HG02610 (cell line): ENCODE measurements around the gene SYT1.

Experiments used
- ATAC-seq: cut with Tn5 transposase; IDR thresholded peaks from one replicate; pipeline ENCODE4 v1.9.1; 2021; ENCODE audit warnings: mild to moderate bottlenecking, moderate library complexity; ENCODE audit not compliant: unreplicated experiment

Gene SYT1

DNA sequence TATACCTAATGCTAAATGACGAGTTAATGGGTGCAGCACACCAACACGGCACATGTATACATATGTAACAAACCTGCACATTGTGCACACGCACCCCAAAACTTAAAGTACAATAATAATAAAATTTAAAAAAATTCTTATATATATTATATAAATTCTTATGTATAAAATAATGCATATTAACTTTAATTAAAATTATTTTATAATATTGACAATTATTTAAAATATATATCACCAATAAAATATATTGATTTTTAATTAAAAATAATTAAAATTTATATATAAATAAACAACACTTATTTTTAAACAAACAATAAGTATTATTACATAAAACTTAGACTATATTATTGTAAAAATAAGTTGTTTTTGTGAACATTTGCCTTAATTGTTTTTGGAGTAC is 188.8 kb downstream of the SYT1 start:
- no peak for ATAC-seq

DNA sequence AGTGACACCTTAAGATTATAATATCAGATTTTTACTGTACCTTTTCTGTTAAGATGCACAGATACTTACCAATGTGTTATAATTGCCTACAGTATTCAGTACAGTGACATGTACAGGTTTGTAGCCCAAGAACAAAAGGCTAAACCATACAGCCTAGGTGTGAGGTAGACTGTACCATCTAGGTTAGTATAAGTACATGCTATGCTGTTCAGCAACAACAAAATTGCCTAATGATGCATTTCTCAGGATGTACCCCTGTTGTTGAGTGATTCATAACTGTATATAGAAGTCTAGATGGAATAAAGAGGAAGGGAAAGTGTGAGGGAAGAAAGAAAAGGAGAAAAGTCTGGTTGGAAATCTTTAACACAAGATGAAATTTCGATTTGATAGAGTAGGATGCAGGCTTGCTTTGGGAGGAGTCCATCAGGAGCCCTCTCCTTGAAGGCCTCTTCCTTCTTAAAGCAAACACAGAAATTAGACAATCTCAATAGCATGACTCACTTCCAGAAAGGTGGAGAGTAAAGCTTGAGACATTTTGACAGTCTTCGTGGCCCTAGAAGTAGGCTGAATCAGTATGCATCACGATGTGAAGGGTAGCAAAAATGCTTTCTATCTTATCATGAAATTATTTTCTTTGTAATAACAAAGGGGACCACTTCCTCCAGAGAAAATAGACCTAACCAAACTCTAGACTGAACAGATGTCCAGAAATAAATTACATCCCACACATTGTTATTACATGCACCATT is 191.5 kb downstream of the SYT1 start:
- peak; percentile 45 for ATAC-seq

DNA sequence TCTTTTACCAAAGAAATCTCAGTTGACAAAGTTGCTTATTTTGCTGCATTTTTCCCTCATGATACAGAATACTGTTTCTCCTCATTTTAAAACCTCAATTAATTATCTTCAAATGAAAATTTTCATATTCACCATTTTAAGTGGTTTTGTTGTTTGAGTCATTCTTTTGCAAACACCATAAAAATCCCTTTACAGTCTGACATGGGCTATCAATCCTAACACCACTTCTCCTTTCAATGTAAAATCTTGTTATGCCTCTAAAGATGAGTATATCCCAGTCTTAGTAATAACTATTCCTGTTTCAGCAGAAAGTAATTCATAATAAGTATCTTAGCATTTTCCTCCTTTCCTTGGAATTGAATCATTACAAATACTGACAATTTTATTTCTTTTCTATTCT is 192.2 kb downstream of the SYT1 start:
- peak; percentile 57 for ATAC-seq

DNA sequence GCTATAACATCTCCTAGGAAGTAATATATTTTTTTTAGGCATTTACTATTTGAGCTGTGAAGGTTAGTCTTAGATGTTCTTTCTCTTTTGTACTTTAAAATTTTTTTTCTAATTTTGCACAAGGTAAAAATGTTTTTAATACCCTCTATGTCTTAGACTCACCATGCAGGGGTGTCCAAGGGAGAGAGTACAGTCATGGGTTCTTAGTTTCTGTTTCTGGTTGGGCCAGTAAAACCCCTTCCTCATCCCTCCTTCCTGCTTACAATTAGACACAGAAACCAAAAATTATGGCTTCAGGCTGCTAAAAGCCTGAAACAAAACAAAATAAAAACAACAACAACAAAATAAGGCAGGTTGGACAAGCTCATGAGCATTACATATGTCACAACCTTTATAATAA is 193.0 kb downstream of the SYT1 start:
- ATAC-seq = no peak

DNA sequence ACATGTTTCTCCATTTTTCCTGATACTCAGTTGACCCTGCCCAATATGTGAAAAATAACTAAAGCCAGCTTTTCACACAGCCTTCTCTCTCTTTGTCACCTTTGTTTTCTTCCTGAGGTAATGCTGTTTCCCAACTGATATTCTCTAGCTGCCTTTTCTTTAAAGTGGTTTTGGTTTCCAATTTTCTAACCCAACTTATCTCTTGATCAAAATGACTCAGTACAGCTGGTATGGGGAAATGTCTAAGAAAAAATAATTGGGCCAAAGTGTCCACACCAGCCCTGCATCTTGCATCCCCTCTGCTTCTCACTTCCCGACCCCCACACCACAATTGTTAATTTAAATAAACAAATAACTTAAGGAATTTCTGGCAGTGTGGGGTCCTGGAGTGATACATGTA is 193.8 kb downstream of the SYT1 start:
- ATAC-seq = peak; percentile 62

DNA sequence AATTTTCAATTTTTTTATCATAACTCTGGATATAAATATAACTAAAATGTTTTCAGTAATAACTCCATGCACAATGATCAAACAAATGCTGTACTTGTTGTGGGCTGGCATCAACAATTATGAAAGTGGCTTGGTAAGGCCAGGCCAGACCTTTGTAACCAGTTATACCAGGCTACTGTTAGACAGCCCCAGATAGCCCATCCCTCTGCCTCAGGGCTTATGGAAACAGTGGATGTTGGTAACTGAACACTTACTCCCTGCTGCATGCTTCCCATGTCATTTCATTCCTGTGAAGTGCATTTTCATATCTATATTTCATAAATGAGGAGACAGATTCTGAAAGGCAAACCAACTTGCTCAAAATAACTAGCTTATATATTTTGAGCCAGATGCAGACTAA is 195.0 kb downstream of the SYT1 start:
- ATAC-seq = no peak

DNA sequence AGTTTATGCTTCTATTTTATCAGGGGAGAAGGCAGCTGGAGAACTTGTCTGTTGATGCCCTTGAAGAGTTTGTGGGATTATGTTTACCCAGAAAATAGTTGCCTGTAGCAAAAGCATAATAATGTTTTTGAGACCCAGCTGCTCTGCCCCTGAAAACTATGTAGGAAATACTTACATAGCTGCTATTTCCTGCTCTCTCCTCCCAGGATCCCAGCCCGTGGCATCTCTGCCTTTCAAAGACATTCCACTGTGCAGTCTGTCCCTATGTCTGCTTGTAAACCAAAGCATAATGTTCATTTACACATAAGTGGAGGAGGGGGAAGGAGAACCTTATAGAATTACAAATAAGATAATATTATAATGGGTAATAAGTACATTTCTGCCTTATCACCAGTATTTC is 198.7 kb downstream of the SYT1 start:
- no peak for ATAC-seq

DNA sequence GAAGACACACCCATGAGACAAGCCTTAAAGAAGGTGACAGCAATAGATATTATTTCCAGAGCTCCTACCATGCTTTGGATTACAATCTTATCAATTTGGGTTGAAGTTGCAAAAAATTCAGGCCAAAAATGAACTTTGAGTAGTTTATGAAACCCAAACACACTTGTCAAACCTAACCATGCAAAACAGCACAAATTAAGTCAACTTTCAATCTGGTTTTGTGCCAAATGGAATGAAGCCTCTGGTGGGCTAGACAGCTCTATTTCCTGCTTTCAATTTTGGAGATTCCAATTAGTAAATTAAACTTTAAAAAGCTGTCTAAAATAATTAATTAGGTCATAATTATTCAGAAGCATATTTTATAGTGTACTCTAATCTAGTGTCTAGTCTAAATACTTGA is 203.4 kb downstream of the SYT1 start:
- ATAC-seq = no peak

DNA sequence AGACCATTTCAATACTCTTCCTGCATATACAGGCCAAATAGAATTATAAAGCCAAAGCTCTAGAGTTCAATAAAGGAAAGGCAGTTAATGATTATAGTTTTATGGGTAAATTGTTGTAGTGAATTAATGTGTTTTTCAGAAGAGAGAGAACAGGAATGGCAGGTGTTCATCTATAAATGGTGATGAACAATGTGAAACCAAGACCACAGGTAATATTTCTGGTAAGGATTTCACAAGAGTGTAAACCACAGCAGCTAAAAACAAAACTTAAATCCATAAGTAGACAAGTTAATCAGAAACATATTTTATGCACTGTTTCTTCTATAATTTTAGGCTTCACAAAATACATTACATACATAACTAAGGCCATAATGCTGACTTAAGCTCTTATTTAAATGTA is 204.4 kb downstream of the SYT1 start:
- ATAC-seq = peak; percentile 96

DNA sequence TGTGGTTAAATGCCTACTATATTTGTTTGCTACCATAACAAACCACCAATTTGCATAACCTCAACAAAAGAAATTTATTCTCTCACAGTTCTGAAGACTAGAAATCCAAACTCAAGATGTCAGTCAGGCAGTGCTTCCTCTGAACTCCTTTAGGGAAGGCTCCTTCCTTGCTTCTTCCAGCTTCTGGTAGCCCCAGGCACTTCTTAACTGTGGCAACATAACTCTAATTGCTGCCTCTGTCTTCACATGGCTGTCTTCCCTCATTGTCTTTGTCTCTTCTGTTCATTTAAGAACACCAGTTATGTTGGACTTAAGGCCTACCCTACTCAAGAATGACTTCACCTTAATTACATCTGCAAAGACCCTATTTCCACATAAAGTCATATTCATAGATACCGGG is 206.9 kb downstream of the SYT1 start:
- no peak for ATAC-seq

DNA sequence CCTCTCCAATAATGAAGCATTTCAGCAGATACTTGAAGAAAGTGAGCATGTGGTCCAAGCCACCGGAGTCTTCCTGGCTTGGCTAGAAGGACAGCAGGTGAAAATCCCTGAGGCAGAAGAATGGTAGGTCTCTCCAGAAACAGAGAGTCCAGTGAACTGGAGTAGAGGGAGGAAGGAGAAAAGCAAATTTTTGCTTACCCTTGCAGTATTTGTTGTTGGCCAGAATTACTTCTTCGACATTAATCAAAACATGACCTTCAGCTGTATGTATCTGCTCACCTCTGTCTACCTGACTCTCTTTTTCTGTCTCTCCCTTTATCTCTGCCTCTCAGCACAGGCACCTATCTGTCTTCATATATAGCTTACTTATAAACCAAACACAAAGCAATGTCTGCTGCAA is 208.9 kb downstream of the SYT1 start:
- no peak for ATAC-seq

DNA sequence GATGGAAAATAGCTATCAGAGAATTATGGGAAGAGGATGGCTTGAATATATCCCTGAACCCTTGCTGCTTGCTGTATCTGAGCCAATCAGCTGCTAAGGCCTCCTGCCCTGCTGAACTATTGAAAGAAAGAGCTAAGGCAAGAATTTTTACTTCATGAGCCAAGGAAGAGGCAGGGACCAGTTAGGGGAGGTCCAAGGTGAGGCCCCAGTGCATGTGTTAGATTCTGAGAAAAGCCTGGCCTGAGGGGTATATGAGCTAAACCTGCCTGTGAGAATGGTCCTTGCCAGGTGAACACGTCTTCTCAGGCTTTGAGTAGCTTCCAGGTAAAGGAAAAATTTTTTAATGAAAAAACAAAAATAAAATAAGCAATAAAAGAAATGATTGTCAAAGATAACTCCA is 218.0 kb downstream of the SYT1 start:
- no peak for ATAC-seq

DNA sequence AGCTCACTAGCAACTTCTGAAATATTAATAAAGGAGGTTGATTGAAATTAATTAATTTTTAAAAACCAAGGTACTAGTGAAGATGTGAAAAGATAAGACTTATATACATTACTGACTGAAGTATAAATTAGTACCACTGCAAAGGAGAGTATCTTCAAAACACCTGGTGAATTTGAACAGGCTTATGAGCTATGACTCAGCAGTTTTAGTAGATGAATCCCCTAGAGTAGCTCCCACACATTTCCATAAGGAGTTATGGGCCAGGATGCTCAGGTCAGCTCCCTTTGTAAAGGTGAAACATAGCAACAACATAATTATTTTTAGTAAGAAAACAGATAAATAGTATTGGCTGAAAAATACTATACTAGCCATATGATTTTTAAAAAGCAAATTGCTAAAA is 218.6 kb downstream of the SYT1 start:
- no peak for ATAC-seq

DNA sequence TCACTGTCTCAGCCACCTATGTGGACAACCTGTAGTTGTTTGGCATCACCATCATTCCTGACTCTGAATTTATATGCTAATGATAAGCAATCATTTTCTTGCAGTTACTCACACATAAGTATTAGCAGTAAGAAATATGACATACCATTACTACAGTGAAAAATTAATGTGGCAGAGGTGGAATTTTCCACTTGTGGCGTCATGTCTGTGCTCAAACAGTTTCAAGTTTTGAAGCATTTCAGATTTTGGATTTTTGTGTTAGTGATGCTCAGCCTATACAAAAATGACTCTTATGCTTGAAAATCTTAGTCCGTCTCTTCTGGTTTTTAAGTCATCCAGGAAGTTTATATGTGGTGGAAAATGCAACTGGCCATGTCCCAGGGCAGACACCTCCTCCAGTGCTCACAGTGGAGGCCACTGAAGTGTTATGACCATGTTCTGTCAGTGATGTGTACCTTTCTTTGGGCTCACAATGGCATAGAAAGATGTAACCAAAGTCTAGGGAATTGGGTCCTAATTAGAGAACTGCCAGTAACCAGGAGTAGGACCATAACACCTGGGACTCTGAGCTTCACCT is 220.6 kb downstream of the SYT1 start:
- ATAC-seq = peak; percentile 64

DNA sequence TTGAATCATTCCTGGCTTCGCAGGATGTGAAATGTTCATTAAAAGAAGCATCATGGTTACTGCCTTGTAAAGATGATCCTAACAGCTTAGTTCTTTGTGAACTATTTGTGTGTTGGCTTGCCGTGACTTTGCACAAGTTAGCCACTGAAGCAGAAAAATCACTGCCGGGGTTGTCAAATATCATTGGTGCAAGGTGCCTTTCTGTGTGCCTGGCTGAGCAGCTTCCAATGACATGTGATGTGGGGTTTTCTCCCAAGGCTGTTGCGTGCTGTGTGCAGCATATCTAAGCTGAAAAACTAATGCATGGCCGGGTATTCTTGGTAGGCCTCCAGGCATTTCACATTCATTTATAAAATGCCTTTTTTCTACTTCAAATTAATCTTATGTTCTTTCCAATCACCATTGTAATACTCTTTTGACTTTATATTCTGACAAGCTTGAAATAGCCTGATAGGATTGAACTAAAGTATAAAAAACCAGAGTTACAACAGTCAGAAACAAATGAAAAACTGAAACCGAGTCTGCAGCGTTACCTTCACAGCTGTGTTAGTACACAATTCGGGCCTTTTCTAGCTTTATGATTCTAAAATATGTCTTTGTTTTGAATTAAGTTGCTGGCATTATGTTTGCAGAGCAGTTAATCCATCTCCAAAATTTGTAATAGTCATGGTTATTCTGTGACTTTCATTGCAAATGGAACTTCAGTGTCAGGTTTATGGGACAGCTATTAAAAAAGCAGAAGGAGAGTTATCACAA is 222.1 kb downstream of the SYT1 start:
- no peak for ATAC-seq

DNA sequence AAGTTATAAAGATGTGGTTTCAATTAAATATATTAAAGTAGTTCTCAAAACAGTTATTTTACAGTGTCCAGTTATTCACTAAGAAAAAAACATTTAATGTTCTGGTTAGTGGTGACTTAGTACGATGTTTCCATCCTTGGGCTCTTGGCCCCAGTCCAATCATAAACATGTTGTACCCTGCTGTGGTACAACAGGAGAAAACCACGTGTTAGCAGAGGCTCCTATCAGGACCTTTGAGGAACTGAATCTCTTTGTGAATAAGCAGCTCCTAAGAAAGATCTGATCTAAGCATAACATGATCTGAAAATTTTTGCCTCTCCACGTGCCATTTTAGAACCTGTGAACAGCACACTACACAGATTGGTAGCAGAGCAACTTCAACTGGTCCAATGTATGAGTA is 234.0 kb downstream of the SYT1 start:
- ATAC-seq = no peak

DNA sequence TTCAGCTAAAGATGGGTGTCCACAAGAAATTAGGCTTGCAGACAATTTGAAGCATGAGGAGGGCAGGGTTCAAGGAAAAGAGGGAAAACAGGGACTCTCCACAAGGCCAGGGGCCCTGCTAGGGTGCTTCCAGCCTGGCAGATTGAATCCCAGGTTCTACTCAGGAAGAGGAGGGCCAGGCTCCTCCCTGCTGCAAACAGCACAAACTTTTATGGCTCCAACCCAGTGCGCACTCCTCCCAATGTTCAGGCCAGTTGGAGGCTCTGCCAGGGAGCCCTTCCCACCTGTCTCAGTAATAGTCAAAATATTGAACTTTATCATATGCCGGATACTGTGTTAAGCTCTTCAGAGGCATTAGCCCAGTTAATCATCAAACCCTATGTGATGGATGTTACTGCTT is 244.4 kb downstream of the SYT1 start:
- ATAC-seq = no peak

DNA sequence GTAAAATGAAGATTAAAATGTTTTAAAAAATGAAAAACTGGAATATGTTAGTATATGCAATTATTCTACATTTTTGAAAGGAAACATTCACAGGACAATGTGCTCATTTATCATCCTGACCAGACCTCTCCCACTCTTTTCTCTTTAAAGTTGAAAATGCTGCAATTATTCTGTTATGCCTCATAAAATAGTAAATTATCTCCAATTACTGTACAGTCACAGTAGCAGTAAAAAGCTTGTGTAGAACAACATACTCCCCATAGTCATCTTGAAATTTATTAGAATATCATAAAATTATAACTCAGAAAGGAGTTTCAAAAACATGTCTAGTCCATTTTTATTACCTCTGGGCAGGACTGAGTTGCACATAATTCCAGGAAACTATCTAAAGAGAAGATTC is 250.3 kb downstream of the SYT1 start:
- no peak for ATAC-seq

DNA sequence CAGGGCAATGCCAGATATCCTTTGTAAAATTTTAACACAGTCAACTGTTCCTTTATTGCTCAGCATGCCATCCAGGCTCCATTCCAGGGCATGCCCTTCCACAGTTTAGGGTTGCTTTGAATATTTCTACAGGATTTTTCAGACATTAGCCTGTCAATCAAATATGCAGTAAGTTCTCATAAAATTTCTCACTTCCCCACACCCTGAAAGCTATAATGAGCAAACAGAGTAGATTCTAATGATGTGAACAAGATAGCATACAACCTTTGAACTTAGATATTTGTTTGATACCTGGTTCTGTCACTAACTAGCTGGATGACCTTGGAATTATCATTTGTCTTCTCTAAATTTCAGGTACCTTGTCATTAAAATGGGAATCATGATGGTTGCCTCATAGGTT is 251.2 kb downstream of the SYT1 start:
- ATAC-seq = peak; percentile 40

DNA sequence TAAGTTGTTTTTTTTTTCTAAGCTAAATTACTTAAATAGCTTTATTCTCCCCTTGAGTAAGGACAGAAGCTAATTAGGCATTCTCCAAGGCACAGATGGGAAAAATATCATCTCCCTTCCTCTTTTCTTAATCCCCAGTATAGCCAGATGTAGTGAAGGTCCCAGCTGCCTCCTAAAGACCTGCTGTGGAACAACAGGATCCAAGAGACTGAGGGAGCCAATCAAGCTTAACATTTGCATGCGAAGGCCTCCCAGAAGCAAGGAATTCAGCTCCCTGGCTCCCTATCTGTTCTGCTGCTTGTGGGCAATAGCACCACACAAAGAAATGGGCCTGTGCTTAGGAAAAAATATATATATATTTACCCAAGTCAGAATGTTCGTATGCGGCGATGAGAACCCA is 255.2 kb downstream of the SYT1 start:
- ATAC-seq = no peak

DNA sequence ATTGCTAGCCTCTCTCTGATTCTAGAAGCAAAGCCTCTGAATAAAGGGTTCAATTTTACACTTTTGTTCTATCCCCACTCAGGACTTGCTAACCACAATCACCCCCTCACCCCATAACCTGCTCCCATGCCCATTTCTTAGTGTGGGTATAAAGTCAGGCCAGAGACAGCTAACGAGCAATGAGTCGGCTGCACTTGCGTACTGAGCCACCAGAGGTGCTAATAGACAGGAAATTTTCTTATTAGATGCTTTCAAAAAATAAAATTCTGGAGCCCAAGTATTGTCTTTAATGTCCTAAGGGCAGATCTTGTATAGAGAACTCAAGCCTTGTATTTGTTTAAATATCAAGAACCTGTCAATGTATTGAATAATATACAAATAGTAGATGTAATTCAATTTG is 256.9 kb downstream of the SYT1 start:
- ATAC-seq = peak; percentile 55

DNA sequence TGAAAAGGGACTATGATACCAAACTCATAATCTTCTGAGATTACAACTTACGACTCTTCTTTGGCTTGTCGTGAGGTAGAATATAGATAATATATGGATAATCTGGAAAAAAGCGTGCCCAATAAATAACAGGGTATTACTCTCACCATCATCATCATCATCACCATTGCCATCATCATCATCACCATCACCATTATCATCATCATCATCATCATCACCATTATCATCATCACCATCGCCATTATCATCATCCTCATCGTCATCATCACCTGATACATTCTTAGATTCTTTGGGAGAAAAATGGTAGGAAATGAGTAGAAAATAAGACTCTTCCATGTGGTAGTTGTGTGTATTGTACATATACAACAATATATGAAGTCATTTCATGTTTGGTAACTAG is 259.8 kb downstream of the SYT1 start:
- no peak for ATAC-seq
